Measurements from ENCODE around the gene NFATC2. TPM values are rescaled to one million over a fixed set of nuclear protein-coding genes. Genes with fewer than 3 reads are reported as not detected.

NFATC2 gene
- total RNA-seq, 2 donors from 2014 or later, result 5.8 to 7.3 TPM

GRCh38 chr20:51386586-51386985 lies 155.9 kb downstream of the NFATC2 start:
- no peak for DNase-seq
- Histone ChIP-seq H3K4me1 (no peaks in the 10 kb centered on the region), H3K4me3 (no peak overlapping the region), H3K36me3 (no peaks in the 10 kb centered on the region), H3K9ac (ENCODE audit: low read depth in 2 of 2, low read length in 2 of 2) (no peak overlapping the region), H3K27me3 (no peaks in the 10 kb centered on the region), H3K27ac (no peak overlapping the region), H3K9me3 (no peaks in the 10 kb centered on the region)
- TF ChIP-seq CTCF (IDR thresholded peaks at IDR 0.05), result no peak
- intact Hi-C loops (cut with DNase I), result no loop called here

GRCh38 chr20:51385646-51386530 lies 156.6 kb downstream of the NFATC2 start:
- intact Hi-C loops (cut with DNase I), result no loop called here
- no peak for DNase-seq
- Histone ChIP-seq H3K4me3 (no peak overlapping the region), H3K9ac (ENCODE audit: low read depth in 2 of 2, low read length in 2 of 2) (peak overlapping the region in 1 of 2 donors; percentile 13), H3K27me3 (no peaks in the 10 kb centered on the region), H3K27ac (no peak overlapping the region), H3K4me1 (no peaks in the 10 kb centered on the region), H3K36me3 (no peaks in the 10 kb centered on the region), H3K9me3 (no peaks in the 10 kb centered on the region)
- TF ChIP-seq CTCF (IDR thresholded peaks at IDR 0.05), result peak; percentile 27

DNA sequence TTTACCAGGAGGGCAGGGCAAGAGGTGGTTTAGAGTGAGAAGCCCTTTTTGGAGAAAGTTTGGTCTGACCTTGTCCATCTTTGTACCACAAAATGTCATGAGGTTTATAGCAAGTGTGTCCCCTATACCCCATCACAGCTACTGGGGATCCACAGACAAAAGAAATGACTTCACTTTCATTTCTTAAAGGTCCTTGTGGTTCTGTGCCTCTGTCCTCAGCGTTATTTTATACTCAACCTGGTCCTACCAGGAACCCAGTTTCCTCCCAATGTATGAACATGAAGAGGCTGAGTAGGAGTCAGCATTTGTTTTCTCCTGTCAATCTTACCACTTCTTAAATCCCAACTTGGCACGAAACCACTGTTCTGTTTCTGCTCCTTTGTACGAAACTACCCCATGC lies 157.6 kb downstream of the NFATC2 start:
- Histone ChIP-seq H3K4me1 (no peaks in the 10 kb centered on the region), H3K9me3 (no peaks in the 10 kb centered on the region), H3K36me3 (no peaks in the 10 kb centered on the region), H3K27me3 (no peaks in the 10 kb centered on the region), H3K27ac (no peak overlapping the region), H3K9ac (ENCODE audit: low read depth in 2 of 2, low read length in 2 of 2) (no peak overlapping the region), H3K4me3 (no peak overlapping the region)
- no peak for DNase-seq
- TF ChIP-seq CTCF (IDR thresholded peaks at IDR 0.05), result no peak
- intact Hi-C loops (cut with DNase I), result no loop called here

DNA sequence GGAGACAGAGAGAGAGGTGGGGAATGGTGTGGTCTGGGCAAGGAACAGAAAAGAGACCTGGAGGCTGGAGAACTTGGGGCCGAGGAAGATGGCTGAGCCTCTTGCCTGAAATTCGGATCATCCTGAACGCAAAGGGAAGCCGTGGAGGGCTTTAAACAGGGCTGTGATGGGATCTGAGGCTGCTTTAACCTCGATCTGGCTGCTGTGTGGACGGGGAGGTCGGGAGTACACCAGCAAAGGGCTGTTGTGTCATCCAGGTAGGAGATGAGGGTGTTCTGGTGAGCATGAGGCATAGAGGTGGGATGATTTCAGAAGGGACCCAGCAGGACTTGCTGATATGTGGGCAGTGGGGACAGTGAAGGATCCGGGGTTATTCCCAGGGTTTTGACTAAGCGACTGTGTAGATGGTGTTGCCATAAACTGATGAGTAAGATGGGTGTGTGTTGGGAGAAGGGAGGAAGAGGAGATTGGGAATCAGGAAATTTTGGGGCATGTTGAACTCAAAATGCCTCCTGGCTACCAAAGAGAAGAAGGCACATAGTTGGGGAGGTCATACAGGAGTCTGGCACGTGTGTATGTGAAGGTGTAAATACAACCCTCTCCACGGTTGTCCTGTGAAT lies 158.5 kb downstream of the NFATC2 start:
- Histone ChIP-seq H3K9me3 (no peaks in the 10 kb centered on the region), H3K4me3 (no peak overlapping the region), H3K27me3 (no peaks in the 10 kb centered on the region), H3K9ac (ENCODE audit: low read depth in 2 of 2, low read length in 2 of 2) (no peak overlapping the region), H3K4me1 (no peaks in the 10 kb centered on the region), H3K27ac (no peak overlapping the region), H3K36me3 (no peaks in the 10 kb centered on the region)
- no peak for TF ChIP-seq CTCF (IDR thresholded peaks at IDR 0.05)
- no peak for DNase-seq
- intact Hi-C loops (cut with DNase I), result no loop called here

DNA sequence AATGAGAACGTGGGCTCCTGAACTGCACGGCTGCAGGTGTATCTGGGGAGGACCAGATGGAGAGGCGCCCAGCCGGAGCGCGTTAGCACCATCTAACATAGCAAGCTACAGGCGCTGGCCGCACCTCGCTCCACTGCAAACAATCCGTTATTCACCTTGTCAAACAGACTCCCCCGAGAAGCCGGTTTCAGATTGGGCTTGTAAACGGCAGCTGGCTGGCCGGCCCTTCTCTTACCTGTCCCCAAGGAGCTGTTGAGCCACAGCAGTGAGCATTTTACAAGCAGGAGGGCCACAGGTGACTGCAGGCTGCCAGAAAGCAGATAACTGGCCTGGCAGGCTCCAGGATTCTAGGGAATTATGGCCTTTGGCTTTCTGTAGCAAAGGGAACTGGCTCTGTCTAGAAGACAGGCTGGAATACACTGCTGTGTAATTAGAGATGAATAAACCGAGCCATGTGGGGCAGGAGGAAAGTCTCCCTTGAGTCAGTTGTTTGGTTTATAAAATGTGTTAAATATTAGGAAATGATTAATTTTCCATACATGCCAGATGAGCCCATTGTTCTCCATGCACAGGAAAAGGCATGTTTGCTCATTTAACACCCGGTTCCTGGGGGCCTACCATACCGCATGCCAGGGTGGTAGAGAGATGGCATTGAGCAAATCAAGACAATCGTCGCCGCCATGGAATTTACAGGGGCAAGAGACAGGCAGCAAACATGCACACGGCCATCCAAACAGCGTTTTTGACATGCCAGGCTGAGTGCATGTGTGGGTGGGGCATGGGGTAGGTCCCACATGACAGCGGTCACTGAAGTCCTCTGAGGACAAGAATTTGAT lies 159.3 kb downstream of the NFATC2 start:
- peak; percentile 62 for DNase-seq
- no peaks in the 10 kb centered on the region for H3K9me3 ChIP-seq
- no peak overlapping the region for H3K4me3 ChIP-seq
- no peak overlapping the region for H3K27ac ChIP-seq
- no peaks in the 10 kb centered on the region for H3K36me3 ChIP-seq
- TF ChIP-seq CTCF (IDR thresholded peaks at IDR 0.05), result no peak
- no peak overlapping the region for H3K9ac ChIP-seq (ENCODE audit: low read depth in 2 of 2, low read length in 2 of 2)
- no peaks in the 10 kb centered on the region for H3K27me3 ChIP-seq
- intact Hi-C loops (cut with DNase I), result no loop called here
- no peaks in the 10 kb centered on the region for H3K4me1 ChIP-seq
